Erythroblast (primary cell): ENCODE measurements around the gene EGFR.

ENCODE experiments used
- GATA1 ChIP-seq: IDR thresholded peaks from 2 replicates; pipeline ENCODE4 v1.6.1; 2011; ENCODE audit warnings: low read depth, mild to moderate bottlenecking, control low read depth, low read length, moderate library complexity
- POLR2A ChIP-seq: IDR thresholded peaks from 2 replicates; pipeline ENCODE4 v1.6.1; 2011; ENCODE audit warnings: mild to moderate bottlenecking, low read length

GRCh38 chr7:55251911-55252310 lies 233.1 kb downstream of the EGFR start:
- TF ChIP-seq POLR2A = no peak
- TF ChIP-seq GATA1 = no peak
